Peyer's patch (tissue), 4 donors: ENCODE measurements around the gene CLN3. TPM values are rescaled to one million over a fixed set of nuclear protein-coding genes. Genes with fewer than 3 reads are reported as not detected.
"Not testable (repeated sequence)": the region's sequence is repeated elsewhere in the genome, so short reads cannot be mapped to it uniquely, and the experiment has no call there.

Source experiments
- DNase-seq, 3 donors: peaks; one replicate each; pipeline ENCODE4 v3.0.0-alpha.2; 2017 to 2019
- H3K27ac ChIP-seq, 4 donors: fragments of 200-600 bp; sonication (generic); one replicate each; pipeline ENCODE4 v1.5.1; 2016 to 2019
- H3K27me3 ChIP-seq, 2 donors: fragments of 200-600 bp; sonication (generic); one replicate each; pipeline ENCODE4 v1.5.1; 2019
- H3K36me3 ChIP-seq, 3 donors: fragments of 200-600 bp; sonication (generic); one replicate each; pipeline ENCODE4 v1.5.1; 2016 to 2019
- H3K4me1 ChIP-seq, 4 donors: fragments of 200-600 bp; sonication (generic); one replicate each; pipeline ENCODE4 v1.5.1; 2016 to 2019
- H3K4me3 ChIP-seq, 4 donors: fragments of 200-600 bp; sonication (generic); 1 replicate in 3 of 4; 2 replicates in 1 of 4; pipeline ENCODE4 v1.5.1; 2016 to 2019; ENCODE audit warnings: mild to moderate bottlenecking in 1 of 4
- H3K9me3 ChIP-seq, 4 donors: fragments of 200-600 bp; sonication (generic); one replicate each; pipeline ENCODE4 v1.5.1; 2016 to 2019; ENCODE audit warnings: mild to moderate bottlenecking in 1 of 4
- CTCF ChIP-seq, 6 experiments: fragments of 450-650 bp in 4 of 6; fragments of 200-600 bp in 2 of 6; sonication (generic) in 1 of 6; IDR thresholded peaks; one replicate each; pipeline ENCODE4 v1.5.1; 2017 to 2019; ENCODE audit warnings: antibody characterized with exemption in 6 of 6, mild to moderate bottlenecking in 3 of 6, moderate library complexity in 1 of 6
- POLR2A ChIP-seq, 2 donors: fragments of 450-650 bp; IDR thresholded peaks; one replicate each; pipeline ENCODE4 v1.5.1; 2017; ENCODE audit warnings: antibody characterized with exemption in 2 of 2, mild to moderate bottlenecking in 2 of 2, moderate library complexity in 2 of 2
- total RNA-seq, 4 donors: library from RNA; depleted of rRNA; stranded (reverse); fragments of >200 nt; gene quantifications; one replicate each; pipeline ENCODE4 v1.1.0, GENCODE V29; 2016

The CLN3 gene
- total RNA-seq, 4 donors from 2014 or later = 47.0 to 83.6 (median 73.3) TPM

GRCh38 chr16:28505489-28506137 lies 13.7 kb upstream of the CLN3 start:
- DNase-seq = no peak
- Histone ChIP-seq H3K27ac (no peak overlapping the region), H3K4me3 (no peak overlapping the region), H3K4me1 (peaks cover 0 to 3% (median 0%) of the 10 kb centered on the region in 4 donors), H3K36me3 (no peaks in the 10 kb centered on the region), H3K27me3 (no peaks in the 10 kb centered on the region), H3K9me3 (no peaks in the 10 kb centered on the region)
- no peak for TF ChIP-seq POLR2A (IDR thresholded peaks at IDR 0.05)
- TF ChIP-seq CTCF (IDR thresholded peaks at IDR 0.05) = no peak

GRCh38 chr16:28504707-28505404 lies 13.0 kb upstream of the CLN3 start:
- Histone ChIP-seq H3K4me3 (no peak overlapping the region), H3K36me3 (no peaks in the 10 kb centered on the region), H3K27me3 (no peaks in the 10 kb centered on the region), H3K9me3 (no peaks in the 10 kb centered on the region), H3K27ac (no peak overlapping the region), H3K4me1 (peaks cover 0 to 3% (median 0%) of the 10 kb centered on the region in 4 donors)
- TF ChIP-seq POLR2A (IDR thresholded peaks at IDR 0.05) = no peak
- no peak for TF ChIP-seq CTCF (IDR thresholded peaks at IDR 0.05)
- DNase-seq = no peak

DNA sequence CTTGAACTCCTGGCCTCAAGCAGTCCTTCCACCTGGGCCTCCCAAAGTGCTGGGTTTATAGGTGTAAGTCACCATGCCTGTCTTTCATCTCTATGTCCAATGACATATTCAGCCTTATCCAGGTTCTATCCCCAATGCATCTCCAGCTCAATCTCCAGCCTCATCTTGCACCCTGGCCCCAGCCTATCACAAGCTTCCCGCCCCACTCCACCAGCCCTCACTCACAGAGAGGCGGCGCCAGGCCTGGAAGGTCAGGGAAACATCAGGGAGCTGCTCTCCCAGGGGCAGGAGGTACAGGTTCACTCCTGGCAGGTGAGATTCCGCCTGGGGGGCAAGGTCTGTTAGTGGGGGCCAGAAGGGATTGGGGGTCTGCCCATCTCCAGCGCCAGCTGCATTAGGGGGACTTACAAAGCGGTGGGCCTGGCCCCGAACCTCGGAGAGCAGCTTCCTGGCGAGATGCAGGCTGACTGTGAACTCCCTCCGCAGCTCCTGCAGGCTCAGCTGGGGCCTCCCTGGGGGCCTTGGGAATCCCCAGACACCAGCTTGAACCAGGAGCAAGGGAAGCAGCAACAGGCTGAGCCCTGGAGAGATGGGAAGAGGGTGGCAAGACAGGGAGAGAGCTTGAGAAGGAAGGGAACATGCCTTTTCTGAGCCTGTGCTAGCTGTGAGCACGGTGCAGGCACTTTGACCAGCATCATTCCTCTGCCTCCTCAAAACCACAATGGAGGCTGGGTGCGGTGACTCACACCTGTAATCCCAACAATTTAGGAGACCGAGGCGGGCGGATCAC lies 11.8 kb upstream of the CLN3 start:
- no peaks in the 10 kb centered on the region for H3K27me3 ChIP-seq
- DNase-seq = no peak
- no peaks in the 10 kb centered on the region for H3K9me3 ChIP-seq
- no peak overlapping the region for H3K4me3 ChIP-seq
- no peak overlapping the region for H3K27ac ChIP-seq
- no peaks in the 10 kb centered on the region for H3K36me3 ChIP-seq
- H3K4me1 ChIP-seq = peaks cover 0 to 3% (median 0%) of the 10 kb centered on the region in 4 donors
- TF ChIP-seq CTCF (IDR thresholded peaks at IDR 0.05) (no peak), POLR2A (IDR thresholded peaks at IDR 0.05) (no peak)

GRCh38 chr16:28502290-28502689 lies 10.4 kb upstream of the CLN3 start:
- TF ChIP-seq POLR2A (IDR thresholded peaks at IDR 0.05) (no peak), CTCF (IDR thresholded peaks at IDR 0.05) (no peak)
- H3K4me3 ChIP-seq = no peak overlapping the region
- H3K36me3 ChIP-seq = peaks cover 0 to 6% (median 0%) of the 10 kb centered on the region in 3 donors
- H3K27ac ChIP-seq = no peak overlapping the region
- H3K9me3 ChIP-seq = no peaks in the 10 kb centered on the region
- DNase-seq = no peak
- H3K27me3 ChIP-seq = no peaks in the 10 kb centered on the region
- no peaks in the 10 kb centered on the region for H3K4me1 ChIP-seq

- Histone ChIP-seq H3K4me1 (no peaks in the 10 kb centered on the region), H3K27ac (no peak overlapping the region), H3K36me3 (peaks cover 0 to 6% (median 0%) of the 10 kb centered on the region in 3 donors), H3K4me3 (no peak overlapping the region), H3K27me3 (no peaks in the 10 kb centered on the region), H3K9me3 (no peaks in the 10 kb centered on the region)
- TF ChIP-seq CTCF (IDR thresholded peaks at IDR 0.05) (no peak), POLR2A (IDR thresholded peaks at IDR 0.05) (no peak)
- no peak for DNase-seq
These were observed 9.7 kb upstream of the CLN3 start for GRCh38 chr16:28501258-28502232.

- not testable (repeated sequence) for H3K27ac ChIP-seq, H3K4me1 ChIP-seq, DNase-seq, H3K36me3 ChIP-seq, H3K27me3 ChIP-seq, H3K4me3 ChIP-seq, H3K9me3 ChIP-seq
These were observed 8.8 kb upstream of the CLN3 start for GRCh38 chr16:28500476-28501180.
